Stimulated activated CD8-positive, alpha-beta memory T cell treated with anti-CD3 and anti-CD28 coated beads, Interleukin-12 subunit alpha, Interleukin-12 subunit beta, amount 100 ng/mL, for 24 hours (primary cell): ENCODE results near the gene ANKRD42.
"Not testable (repeated sequence)": the region's sequence is repeated elsewhere in the genome, so short reads cannot be mapped to it uniquely, and the experiment has no call there.

Source experiments
- DNase-seq: peaks from one replicate; pipeline ENCODE4 v3.0.0-alpha.2; 2020; ENCODE audit errors: extremely low read depth

The ANKRD42 gene

DNA sequence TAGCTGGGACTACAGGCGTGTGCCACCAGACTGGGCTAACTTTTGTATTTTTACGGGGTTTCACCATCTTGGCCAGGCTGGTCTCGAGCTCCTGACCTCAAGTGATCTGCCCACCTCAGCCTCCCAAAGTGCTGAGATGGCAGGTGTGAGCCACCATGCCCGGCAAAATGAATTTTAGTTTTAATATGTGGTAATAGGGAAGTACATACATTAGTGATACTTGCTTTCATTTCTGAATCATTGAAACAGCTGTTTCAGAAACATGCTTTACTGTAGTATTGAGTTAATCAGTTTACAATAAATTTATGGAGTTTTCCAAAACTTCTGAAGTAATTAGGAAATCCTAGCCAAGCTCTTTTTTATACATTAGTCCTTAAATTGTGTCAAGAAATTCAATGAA, 21.0 kb upstream of the ANKRD42 start:
- DNase-seq = no peak

DNA sequence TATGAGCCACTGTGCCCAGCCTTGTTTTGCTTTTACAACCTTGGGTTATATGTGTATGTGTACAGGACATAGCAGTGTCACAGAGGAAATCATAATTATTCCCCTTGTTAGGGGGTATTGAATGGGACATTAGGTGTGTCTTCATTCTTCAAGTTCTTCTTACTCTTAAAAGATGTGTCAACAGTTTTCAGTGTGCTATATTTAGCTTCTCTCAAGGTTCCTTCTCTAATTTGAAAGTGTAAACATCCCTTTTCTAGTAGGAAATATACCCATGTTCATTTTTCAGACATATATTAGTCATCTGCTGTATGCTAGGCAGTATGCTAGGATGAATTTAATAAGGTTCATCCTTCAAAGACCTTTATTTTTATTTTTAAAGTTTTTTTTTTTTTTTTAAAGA, 19.5 kb upstream of the ANKRD42 start:
- no peak for DNase-seq

DNA sequence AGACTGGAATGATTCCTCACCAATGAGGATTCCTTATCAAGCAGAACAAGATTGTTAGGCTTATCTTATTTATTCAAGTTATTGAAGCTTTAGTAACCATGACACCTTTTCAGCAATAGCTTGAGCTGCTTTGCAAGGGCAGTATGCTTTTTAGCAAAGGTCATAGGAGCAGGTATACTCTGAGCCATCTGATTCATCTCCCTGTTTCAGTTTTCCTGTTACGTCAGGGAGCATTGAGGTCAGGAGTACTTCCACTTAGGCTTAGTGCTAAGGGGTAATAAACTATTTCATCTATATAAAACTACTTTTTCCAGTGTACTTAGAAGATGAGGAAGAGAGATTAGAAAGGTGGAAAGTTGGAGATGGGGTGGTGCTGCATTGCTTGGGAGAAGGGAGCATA, 17.7 kb upstream of the ANKRD42 start:
- DNase-seq = no peak

DNA sequence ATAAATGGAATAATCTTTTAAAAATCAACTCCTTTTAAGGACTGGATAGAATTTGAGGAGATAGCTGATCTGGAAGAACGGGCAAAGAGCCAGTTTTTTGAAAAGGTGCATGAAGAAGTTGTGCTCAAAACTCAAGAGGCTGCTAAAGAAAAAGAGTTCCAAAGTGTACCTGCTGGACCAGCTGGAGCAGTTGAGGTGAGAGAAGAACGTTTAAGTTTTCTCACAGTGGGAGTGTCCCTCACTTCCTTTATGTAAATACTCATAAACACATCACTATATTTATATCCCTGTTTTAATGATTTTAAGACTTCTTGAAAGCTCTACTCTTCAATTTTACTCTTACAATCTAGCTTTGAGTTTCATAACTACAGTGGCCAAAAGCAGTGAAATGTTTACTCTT, 11.7 kb upstream of the ANKRD42 start:
- no peak for DNase-seq

DNA sequence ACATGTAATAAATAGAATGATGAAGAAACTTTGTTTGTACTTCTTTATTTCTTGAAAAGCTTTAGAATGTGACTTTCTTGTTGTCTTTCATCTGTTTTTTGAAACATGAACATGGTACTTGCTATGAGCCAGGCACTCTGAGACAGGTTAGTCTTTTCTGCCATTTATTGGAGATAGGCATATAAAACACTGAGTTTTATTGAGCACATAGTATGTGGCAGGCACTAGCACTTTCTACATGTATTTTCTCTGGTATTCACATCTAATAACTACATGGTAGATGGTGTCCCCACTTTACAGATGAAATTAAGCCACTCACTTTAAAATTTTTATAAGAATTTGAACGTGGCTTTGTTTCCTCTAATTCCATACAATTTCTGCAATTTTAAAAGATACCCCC, 7.7 kb upstream of the ANKRD42 start:
- no peak for DNase-seq

DNA sequence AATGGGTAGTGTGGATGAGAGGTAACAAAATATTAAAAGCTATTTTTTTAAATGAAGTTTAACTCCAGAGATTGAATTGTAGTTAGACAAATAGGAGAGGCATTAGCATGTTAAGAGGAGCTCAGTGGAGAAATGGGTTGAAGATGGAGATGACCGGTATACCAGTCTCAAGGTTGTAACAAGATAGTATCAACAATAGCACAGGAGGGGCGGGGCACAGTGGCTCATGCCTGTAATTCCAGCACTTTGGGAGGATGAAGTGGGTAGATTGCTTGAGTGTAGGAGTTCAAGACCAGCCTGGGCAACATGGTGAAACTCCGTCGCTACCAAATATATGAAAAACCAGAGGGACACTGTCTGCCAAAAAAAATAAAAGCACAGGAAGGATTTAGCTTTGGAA, 6.0 kb upstream of the ANKRD42 start:
- no peak for DNase-seq

DNA sequence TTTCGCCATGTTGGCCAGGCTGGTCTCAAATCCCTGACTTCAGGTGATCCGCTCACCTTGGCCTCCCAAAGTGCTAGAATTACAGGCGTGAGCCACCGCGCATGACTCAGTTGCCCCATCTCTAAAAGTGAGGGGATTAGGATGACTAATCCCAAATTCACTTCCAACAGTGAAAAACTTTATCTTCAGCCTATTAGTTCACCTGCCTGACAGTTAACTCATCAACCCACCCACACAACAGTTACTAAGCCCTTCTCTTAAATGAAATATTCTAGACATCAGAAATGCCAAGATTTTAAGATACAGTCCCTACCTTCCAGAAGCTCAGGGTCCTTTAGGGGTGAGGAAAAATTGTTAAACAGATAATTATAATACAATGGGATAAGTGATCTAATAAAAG, 2.0 kb upstream of the ANKRD42 start:
- no peak for DNase-seq

DNA sequence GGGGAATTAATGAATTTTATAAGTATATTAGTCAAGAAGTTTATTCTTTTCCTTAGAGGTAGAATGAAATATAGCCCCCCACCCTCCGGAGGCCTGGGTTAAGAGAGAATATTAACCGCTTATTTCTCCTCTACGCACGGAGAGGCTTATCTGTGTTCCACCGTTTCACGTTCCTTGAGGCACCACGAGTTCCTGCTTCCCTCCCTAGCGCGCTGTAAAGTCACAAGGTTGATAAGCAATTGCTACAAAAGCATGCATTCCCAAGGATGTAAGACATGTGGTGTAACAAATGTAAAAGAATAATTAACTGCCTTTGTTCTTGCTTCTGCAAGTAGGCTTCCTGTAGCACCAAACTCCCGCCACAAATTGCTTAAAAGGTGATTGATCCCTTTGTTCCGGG, 1.5 kb upstream of the ANKRD42 start:
- no peak for DNase-seq

DNA sequence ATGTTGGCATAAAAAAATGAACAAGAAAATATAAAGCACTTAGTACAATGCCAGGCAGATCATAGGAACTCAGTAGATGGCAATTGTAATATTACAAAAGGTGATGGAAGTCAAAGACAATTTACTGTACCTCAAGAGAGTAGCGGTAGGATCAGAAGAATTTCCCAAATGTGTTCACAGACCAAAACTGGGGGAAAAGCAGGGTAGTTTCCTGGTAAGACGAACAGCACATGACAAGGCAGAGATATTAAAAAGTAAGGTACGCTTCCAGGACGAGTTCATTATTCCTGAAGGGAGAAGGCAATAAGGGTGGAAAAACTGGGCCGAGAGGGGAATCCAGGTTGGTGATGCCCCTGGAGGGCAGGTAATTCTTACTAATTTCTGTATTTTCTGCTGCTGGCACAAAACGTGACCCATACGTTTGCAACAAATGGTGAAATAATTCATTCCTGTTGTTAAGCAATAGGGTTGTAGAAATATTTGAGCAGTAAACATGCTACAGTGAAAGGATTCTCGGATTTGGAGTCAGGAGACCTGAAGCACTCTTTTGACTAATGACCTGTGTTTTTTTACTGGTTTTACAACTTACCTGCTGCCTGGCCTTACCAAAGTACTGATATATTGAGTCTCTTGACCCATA, 786 bp upstream of the ANKRD42 start:
- no peak for DNase-seq

DNA sequence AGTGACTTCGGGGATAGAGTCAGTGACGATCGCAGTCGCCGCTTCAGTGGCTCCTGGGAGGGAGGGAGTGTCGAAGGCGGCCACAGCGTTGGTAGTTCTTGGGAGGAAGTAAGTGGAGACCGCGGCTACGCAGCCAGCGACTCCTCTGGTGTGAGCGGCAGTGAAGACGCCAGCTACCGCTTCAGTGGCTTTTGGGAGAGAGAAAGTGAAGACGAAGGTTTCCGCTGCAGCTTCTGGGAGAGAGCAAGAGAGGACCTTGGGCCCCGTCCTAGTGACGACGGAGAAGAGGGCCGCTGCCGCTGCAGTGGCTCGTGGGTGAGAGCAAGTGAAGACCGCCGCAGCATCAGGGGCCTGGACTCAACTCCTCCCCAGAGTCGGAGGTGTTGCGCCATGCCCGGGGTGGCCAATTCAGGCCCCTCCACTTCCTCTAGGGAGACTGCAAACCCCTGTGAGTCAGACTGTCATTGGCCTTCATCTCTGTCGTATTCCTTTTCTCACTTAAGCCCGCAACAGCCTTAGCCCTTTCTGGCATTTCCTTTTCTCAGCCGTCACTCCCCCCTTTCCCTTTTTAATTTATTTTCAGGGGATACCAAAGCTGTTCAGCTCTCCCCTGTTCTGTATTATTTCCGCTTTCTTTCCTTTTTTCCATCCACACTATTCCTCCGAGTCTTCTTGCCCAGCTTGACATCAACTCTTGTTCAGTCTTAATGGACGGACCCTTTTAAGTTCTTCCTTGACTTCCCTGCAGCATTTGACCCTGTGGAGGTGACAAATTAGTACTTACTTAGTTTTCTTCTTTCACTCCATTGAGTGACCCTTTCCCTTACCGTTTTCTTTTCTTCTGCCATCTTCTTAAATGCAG, 1.0 kb downstream of the ANKRD42 start:
- peak; percentile 22 for DNase-seq

DNA sequence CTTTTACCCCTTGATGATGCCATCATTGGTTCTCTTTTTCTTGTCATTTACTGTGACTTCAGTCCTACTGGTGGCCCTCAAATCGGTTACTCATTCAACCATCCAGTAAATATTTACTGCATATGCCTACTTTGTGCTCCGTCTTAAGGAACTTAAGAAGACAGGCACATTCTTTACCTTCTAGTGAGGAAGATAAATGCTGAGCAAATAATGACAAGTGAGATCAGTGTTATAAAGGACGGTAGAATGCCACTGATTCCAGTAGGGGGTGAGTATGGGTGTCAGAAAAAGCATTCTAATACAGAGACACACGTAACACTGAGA, 1.6 kb downstream of the ANKRD42 start:
- DNase-seq = no peak

DNA sequence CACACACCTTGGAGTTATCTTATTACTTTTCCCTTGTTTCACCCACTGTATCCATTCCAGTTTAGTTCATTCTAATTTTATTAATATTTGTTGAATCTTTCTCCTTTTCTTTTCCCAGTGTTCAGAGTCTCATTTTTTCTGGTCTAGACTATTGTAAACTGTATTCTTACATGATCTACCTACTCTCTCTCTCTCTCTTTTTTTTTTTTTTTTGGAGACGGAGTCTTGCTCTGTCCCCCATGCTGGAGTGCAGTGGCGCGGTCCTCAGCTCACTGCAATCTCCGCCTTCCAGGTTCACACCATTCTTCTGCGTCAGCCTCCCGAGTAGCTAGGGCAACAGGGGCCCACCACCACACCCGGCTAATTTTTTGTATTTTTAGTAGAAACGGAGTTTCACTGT, 2.1 kb downstream of the ANKRD42 start:
- no peak for DNase-seq

DNA sequence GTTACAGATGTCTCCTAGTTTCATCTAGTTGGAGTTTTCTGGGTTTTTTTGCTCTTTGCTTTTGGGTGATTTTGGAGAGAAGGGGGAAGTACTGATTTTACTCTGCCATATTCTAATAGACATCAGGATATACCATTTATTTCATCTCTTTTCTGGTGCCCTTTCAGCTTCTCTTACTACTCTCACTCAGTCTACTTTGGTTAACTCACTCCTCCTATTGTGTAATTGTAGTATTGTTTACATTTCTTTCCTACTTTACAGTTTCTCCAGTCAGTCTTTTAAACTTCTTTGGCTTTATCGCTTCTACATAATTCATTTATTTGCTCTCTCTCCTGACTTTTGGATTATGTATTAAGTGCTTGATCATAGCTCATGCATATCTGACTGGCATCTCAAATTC, 6.5 kb downstream of the ANKRD42 start:
- DNase-seq = no peak

DNA sequence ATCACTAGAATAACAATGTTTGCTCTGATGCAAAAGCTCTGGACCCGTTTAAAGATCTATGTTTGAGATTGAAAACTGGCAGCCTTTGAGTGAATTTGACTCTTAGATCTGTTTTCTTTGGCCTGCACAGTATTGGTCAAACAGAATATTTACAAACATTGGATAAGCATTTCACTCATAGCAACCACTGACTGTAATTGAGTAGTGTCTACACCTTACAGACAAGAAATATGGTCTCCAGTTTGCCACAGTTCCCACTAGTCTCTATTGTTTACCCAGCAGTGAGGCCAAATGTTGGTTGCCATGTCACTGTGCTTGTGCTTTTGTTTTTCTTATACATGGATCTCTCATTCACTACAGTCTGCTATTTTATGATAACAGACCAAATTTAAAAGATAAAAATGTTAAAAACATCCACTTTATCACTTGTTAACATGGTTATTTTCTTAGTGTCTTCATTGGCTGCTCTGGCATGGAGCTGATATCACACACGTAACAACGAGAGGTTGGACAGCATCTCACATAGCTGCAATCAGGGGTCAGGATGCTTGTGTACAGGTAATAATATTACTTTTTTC, 12.2 kb downstream of the ANKRD42 start:
- DNase-seq = no peak

DNA sequence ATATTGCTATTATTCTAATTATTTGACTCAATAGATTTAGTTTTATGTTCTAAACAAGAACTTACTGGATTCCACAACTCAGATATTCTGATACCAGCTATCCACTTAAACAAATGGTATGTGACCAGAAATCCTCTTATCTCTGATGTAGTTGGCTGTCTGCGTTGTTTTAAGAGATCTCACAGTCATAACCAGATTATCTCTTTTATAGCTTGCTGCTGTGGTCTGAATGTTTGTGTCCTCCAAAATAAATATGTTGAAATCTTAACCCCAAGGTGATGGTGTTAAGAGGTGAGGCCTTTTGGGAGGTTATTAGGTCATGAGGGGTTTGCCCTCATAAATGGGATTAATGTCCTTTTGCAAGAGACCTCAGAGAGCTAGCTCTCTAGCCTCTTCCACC, 12.7 kb downstream of the ANKRD42 start:
- DNase-seq = no peak

DNA sequence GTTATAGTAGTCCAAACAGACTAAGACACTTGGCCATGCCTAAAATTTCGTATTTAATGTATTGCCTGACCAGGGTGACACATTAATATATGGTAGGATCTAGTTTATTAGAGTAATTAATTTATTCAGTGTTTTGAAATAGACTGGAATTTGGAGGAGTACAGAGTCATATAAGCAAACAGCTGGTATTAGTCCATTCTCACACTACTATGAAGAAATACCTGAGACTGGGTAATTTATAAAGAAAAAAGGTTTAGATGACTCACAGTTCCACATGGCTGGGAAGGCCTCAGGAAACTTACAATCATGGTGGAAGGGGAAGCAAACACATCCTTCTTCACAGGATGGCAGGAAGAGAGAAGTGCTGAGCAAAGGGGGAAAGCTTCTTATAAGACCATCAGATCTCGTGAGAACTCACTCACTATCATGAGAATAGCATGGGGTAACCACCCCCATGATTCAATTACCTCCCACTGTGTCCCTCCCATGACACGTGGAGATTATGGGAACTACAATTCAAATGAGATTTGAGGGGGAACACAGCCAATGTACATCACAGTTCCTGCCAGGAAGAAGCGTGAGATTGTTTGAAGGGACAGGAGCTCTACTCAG, 13.4 kb downstream of the ANKRD42 start:
- not testable (repeated sequence) for DNase-seq

DNA sequence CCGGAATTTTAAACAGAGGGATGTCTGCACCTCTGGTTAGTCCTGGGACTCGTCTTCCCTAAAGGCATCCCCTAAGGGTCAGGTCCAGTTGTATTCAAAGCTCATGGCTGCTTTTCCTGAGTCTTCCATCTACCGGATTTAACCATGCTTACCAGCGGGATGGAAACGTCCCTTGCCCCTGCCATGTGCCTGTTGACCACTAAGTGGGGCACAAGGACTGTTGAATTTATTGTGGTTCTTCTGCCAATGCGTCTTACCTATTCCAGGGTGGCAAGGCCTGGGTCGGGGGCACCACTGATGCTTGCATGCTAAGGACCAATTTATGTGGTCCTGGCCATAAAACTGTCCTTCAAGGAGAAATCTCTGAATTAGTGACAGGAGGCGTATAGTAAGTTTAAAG, 25.6 kb downstream of the ANKRD42 start:
- no peak for DNase-seq

DNA sequence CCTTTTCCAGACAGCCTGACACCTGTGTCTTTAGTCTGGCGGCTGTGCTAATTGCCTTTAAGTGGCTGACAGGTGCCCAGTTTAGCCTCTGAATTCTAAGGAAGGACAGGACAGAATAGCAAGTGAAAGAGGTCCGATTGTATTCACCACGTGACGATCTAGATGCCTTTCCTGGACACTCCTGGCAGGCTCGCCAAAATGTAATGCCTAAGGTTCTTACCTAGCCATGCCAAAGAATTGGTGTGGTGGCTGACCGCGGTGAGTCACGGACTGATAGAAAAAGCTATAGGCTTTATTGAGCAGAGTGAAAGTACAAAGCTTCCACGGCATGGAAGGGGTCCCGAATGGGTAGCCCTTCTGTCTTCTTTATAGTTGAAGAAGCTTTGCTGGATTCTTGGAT, 26.7 kb downstream of the ANKRD42 start:
- no peak for DNase-seq

DNA sequence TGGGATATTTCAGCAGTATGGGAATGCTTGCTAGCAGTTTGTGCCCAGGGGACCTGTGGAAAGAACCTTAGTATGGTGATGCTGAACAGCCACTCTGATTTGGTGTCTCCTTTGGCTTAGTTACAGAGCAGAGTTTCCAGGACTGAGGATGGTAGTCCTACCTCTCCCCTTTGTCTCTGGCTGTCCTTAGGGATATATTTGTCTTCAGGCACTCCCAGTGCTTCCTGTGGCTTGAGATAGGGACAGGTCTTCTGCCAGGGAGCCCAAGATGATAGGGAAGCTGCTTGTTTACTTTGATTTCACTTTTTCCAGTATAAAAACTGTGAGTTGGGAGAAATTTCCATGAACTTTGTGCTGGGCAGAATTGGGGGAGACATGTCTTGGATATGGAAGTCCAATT, 28.2 kb downstream of the ANKRD42 start:
- DNase-seq = no peak

DNA sequence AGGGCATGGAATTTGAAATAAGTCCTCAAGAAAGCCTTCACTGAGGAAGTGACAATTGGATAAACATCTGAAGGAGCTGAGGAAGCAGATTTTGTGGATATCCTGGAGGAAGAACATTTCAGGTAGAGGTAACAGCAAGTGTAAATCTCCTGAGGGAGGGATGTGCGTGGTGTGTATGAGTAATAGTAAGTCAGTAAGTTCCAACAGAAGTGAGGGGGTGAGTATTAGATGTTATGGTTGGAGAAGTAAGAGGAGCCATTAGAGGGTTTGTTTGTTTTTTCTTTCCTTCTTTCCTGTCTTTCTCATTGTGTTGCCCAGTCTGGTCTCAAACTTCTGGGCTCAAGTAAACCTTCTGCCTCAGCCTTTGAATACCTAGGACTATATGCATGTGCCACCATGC, 29.0 kb downstream of the ANKRD42 start:
- no peak for DNase-seq

DNA sequence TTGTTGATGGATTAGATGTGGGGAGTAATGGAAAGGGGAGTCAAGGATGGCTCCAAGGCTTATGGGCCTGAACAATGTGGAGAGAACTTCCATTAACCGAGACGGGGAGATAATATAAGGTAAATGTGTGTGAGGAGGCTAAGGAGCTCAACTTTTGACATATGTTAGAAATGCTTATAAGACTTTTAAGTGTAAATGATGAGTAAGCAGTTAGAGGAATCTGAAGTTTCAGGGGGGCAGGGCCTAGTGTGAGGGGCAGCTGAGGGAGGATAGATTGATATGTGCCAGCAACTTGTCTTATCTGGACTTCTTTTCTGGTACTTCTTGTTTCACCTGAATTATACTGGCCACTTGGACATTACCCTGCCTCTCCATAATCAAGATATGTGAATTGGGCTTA, 29.9 kb downstream of the ANKRD42 start:
- DNase-seq = no peak

DNA sequence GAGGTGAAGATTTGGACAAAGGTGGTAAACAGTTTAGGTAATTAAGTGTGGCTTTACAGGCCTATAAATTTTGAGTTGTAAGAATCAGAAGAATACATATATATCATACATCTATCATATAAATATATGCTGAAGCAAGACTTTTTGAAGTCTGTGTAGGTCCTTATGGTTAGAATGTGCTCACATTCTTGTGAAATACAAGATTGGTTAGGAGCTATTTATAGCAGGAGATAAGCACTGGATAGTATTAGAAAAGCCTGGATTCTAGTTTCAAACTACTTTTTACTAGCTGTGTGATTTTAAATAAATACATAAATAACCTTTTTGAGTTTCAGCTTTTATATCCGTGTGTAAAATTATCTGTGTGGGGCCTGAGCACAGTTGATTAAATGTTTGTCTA, 42.3 kb downstream of the ANKRD42 start:
- no peak for DNase-seq

DNA sequence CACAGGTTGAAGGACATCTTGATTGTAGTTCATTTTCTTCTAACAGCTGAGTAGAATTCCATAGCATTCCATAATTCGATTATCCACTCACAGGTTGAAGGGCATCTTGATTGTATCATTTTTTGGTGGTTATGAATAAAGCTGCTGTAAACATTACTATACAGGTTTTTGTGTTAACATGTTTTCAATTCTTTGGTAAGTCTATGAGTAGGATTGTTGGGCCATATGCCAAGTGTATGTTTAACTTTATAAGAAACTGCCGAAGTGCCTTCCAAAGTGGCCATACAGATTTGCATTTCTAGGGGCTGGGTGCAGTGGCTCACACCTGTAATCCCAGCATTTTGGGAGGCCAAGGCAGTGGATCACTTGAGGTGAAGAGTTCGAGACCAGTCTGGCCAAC, 44.6 kb downstream of the ANKRD42 start:
- DNase-seq = no peak
